ENCODE results near the gene WWP2.
A peak's percentile ranks its signal among the peaks of the same experiment; 100 is the strongest.

The WWP2 gene

DNA sequence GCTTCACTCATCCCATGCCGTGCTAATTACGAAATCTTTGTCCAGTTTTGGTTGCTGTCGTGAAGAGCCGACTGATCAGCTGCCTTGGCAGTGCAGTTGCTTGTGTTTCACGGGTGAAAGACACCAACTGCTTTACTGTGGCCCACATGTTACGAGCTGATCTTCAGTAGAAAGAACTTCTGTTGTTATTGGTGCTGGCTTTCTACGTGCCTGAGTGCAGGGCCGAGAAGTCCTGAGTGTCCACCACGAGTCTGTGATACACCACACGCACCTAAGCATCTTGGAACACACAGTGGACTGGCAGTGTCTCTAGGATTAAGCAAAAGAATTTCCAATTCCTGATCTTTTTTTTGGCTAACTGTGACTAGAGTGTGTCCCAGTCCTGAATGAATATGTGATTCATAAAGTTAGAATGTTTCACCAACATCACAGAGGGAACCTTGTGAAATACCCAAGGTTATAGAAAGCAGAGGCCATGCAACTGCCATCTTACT is 118.6 kb downstream of the WWP2 start:
- H3K27me3 Mint-ChIP-seq (ENCODE audit: low read depth, poor library complexity) = peaks cover 3% of the 10 kb centered on the region
- peaks cover 9% of the 10 kb centered on the region for H3K4me1 Mint-ChIP-seq
- peaks cover 68% of the 10 kb centered on the region for H3K9me3 Mint-ChIP-seq
- H3K27ac Mint-ChIP-seq = peak overlapping the region; percentile 98
- peaks cover 87% of the 10 kb centered on the region for H3K36me3 Mint-ChIP-seq (ENCODE audit: low read depth)
- H3K4me3 Mint-ChIP-seq = no peak overlapping the region
- no peak for DNase-seq
- TF ChIP-seq CTCF (IDR thresholded peaks at IDR 0.05) = no peak

DNA sequence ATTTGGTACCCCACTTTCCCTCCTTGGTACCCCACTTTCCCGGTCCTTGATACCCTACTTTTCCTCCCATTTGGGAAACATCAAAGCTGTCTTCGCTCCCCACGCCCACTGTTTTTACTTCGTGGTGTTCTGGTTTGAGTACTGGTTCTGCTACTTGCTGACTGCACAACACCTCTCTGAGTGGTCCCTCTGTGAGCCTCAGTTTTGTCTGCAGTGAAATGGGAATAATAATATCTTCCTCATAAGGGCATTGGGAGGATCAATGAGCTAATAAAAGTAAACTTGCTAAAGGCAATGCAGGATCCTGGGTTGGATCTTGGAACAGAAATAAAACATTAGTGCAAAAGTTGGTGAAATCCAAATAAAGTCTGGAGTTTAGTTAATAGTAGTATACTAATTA is 119.0 kb downstream of the WWP2 start:
- Mint-ChIP-seq H3K4me3 (no peak overlapping the region), H3K27ac (no peak overlapping the region), H3K4me1 (peaks cover 10% of the 10 kb centered on the region), H3K36me3 (ENCODE audit: low read depth) (peaks cover 84% of the 10 kb centered on the region), H3K9me3 (peaks cover 68% of the 10 kb centered on the region), H3K27me3 (ENCODE audit: low read depth, poor library complexity) (peaks cover 3% of the 10 kb centered on the region)
- TF ChIP-seq CTCF (IDR thresholded peaks at IDR 0.05) = no peak
- no peak for DNase-seq

DNA sequence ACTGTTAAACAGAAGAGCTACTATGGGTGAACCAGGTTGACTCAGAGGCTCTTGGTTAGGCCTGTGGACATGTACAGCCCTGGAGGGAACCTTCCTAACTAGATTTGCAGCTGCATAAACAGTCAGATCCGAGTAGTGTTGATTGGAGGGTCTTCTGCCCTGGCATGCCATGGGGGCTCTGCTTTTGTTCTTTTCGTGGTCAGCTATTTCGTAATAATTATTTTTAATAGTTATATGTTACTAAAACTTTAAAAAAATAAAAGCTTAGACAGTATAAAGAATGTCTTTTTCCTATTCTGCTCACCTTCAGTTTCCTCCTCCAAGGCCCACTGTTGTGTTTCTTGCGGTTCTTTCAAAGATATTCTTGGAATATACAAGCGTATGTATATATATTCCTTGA is 121.6 kb downstream of the WWP2 start:
- TF ChIP-seq CTCF (IDR thresholded peaks at IDR 0.05) = no peak
- Mint-ChIP-seq H3K36me3 (ENCODE audit: low read depth) (peaks cover 66% of the 10 kb centered on the region), H3K27me3 (ENCODE audit: low read depth, poor library complexity) (peaks cover 3% of the 10 kb centered on the region), H3K4me1 (peaks cover 24% of the 10 kb centered on the region), H3K27ac (no peak overlapping the region), H3K9me3 (peaks cover 42% of the 10 kb centered on the region), H3K4me3 (no peak overlapping the region)
- DNase-seq = no peak

DNA sequence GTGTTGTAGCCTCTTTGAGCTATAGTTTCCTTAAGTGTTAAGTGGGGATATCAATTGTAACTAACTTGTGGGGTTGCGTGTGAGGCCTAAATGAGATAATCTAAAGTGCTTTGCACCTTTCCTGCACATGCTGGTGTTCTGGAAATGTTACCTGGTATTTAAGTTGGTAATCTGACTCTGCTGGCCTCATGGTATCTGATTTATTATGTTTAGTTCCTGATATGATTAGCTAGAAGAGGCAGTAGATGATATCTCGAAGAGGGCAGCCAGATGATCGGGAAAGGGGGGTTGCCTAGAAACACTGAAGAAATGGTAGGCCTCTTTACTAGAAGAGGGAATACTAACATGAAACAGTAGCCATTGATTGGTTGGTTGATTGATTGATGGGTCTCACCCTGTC is 123.6 kb downstream of the WWP2 start:
- Mint-ChIP-seq H3K4me3 (no peak overlapping the region), H3K27ac (no peak overlapping the region), H3K36me3 (ENCODE audit: low read depth) (peaks cover 64% of the 10 kb centered on the region), H3K4me1 (peaks cover 39% of the 10 kb centered on the region), H3K27me3 (ENCODE audit: low read depth, poor library complexity) (peaks cover 3% of the 10 kb centered on the region), H3K9me3 (peaks cover 33% of the 10 kb centered on the region)
- DNase-seq = no peak
- no peak for TF ChIP-seq CTCF (IDR thresholded peaks at IDR 0.05)

DNA sequence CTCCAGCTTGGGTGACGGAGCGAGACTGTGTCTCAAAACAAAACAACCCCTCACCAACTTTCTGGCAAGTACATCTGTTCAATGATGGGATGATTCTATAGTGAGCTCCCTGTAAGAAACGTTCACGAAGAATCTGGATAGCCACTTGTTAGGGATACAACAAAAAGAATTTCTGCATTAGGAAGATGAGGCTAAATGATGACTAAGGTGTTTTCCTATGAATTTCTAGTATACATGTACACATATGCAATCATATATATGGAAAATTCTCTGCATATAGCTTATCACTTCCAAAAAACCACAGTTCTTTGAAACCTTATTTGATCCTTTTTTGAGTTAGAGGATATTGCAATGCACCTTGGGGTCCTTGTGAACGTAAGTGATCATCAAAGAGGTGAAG is 124.6 kb downstream of the WWP2 start:
- peaks cover 33% of the 10 kb centered on the region for H3K9me3 Mint-ChIP-seq
- no peak overlapping the region for H3K4me3 Mint-ChIP-seq
- H3K27me3 Mint-ChIP-seq (ENCODE audit: low read depth, poor library complexity) = no peaks in the 10 kb centered on the region
- TF ChIP-seq CTCF (IDR thresholded peaks at IDR 0.05) = no peak
- H3K4me1 Mint-ChIP-seq = peaks cover 49% of the 10 kb centered on the region
- no peak for DNase-seq
- H3K27ac Mint-ChIP-seq = no peak overlapping the region
- peaks cover 59% of the 10 kb centered on the region for H3K36me3 Mint-ChIP-seq (ENCODE audit: low read depth)

GRCh38 chr16:69888005-69888590 is 126.0 kb downstream of the WWP2 start:
- Mint-ChIP-seq H3K27me3 (ENCODE audit: low read depth, poor library complexity) (peaks cover 4% of the 10 kb centered on the region), H3K9me3 (peaks cover 29% of the 10 kb centered on the region), H3K4me1 (peaks cover 63% of the 10 kb centered on the region), H3K4me3 (peak overlapping the region; percentile 43), H3K27ac (peak overlapping the region; percentile 97), H3K36me3 (ENCODE audit: low read depth) (peaks cover 52% of the 10 kb centered on the region)
- no peak for TF ChIP-seq CTCF (IDR thresholded peaks at IDR 0.05)
- DNase-seq = peak; percentile 62
